ENCODE data around the gene RETSAT.

DNA sequence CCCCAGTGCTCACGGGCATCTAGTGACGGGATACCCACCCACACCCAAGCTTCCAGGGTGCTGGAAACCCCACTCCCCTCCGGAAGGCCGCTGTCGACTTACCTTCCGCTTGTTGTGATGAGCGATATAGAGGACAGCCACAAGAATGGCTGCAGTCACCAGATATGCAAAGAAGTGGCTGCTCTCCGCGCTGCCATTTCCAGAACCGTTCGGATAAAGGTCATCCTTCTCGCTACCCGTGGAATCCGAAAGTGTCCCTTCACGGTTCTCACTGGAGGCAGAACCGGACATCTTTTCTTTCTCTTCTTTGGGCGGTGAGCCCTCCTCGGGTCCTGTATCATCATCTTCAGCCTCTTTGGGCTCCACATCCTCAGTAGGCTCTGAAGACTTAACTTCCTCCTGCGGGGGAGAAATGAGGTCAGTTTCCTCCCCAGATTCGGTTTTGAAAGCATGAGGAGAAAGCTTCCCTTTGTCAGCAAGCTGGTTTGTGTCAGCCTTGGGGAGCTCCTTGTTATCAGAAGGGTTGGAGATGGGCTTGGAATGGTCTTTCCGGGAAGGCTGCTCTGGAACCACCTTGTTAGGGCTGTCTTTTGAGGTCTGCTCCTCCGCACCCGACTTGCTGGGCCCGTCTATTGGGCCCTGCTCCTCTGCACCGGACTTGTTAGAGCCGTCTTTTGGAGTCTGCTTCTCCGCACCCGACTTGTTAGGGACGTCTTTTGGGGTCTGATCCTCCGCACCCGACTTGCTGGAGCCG lies 27.7 kb downstream of the RETSAT start:
- TF ChIP-seq ZFX (IDR thresholded peaks at IDR 0.05; ENCODE audit: borderline replicate concordance), result no peak
- TF ChIP-seq, protein P1, sequence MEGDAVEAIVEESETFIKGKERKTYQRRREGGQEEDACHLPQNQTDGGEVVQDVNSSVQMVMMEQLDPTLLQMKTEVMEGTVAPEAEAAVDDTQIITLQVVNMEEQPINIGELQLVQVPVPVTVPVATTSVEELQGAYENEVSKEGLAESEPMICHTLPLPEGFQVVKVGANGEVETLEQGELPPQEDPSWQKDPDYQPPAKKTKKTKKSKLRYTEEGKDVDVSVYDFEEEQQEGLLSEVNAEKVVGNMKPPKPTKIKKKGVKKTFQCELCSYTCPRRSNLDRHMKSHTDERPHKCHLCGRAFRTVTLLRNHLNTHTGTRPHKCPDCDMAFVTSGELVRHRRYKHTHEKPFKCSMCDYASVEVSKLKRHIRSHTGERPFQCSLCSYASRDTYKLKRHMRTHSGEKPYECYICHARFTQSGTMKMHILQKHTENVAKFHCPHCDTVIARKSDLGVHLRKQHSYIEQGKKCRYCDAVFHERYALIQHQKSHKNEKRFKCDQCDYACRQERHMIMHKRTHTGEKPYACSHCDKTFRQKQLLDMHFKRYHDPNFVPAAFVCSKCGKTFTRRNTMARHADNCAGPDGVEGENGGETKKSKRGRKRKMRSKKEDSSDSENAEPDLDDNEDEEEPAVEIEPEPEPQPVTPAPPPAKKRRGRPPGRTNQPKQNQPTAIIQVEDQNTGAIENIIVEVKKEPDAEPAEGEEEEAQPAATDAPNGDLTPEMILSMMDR (IDR thresholded peaks at IDR 0.05), result no peak
